Spinal cord (tissue), 10 donors: Measurements from ENCODE around the gene GFM1. TPM values are rescaled to one million over a fixed set of nuclear protein-coding genes. Genes with fewer than 3 reads are reported as not detected.

Experiments
- DNase-seq, 6 donors: peaks; one replicate each; pipeline versions ENCODE4 v3.0.0 to v3.0.0-alpha.2; 2013 to 2015; ENCODE audit warnings: low spot score in 6 of 6, low read depth in 4 of 6
- H3K27ac ChIP-seq: one replicate; pipeline ENCODE4 v1.5.1; 2013; ENCODE audit warnings: low read depth, low read length, control low read depth
- H3K27me3 ChIP-seq: one replicate; pipeline ENCODE4 v1.6.1; 2013; ENCODE audit warnings: low read length; ENCODE audit not compliant: control insufficient read depth, insufficient read depth
- H3K36me3 ChIP-seq: one replicate; pipeline ENCODE4 v1.6.1; 2013; ENCODE audit warnings: low read length; ENCODE audit not compliant: control insufficient read depth, insufficient read depth
- H3K4me1 ChIP-seq: one replicate; pipeline ENCODE4 v1.6.1; 2013; ENCODE audit warnings: low read length; ENCODE audit not compliant: control insufficient read depth, insufficient read depth
- H3K4me3 ChIP-seq: one replicate; pipeline ENCODE4 v1.5.1; 2013; ENCODE audit warnings: low read depth, low read length, control low read depth
- H3K9me3 ChIP-seq: one replicate; pipeline ENCODE4 v1.6.1; 2013; ENCODE audit warnings: low read length; ENCODE audit not compliant: control insufficient read depth, insufficient read depth
- WGBS: methylation state at CpG from one replicate; pipeline ENCODE4 v1.1.5; 2013; ENCODE audit warnings: missing lambda C conversion rate; ENCODE audit not compliant: insufficient coverage; 5-methylcytosine and 5-hydroxymethylcytosine counted together
- long read RNA-seq, 4 donors: transcript quantifications; one replicate each; lab custom pipeline, GENCODE V29; 2026
- polyA plus RNA-seq, 2 donors: library from polyadenylated mRNA; unstranded; fragments of 120-200 nt; gene quantifications; one replicate each; pipeline ENCODE4 v1.2.1, GENCODE V29; 2013; ENCODE audit not compliant: insufficient read length in 2 of 2
- total RNA-seq, 2 donors: library from RNA; depleted of rRNA in 1 of 2; stranded (reverse); fragments of 120-200 nt in 1 of 2; fragments of >200 nt in 1 of 2; gene quantifications; one replicate each; pipeline versions ENCODE4 v1.2.3 to v1.2.4, GENCODE V29; 2013 to 2014
- donor health status: healthy.

Gene GFM1
- total RNA-seq, result 10 to 100 TPM; 56.3 to 78.4 TPM
- 10 to 100 TPM; 42.4 to 42.7 TPM for polyA plus RNA-seq
- long read RNA-seq, donor 1, transcript GFM1-210 (18 exons, 3,721 nt), result major isoform, 7 of 34 reads
- long read RNA-seq, donor 1, partial matches to known transcripts, result 26 of 34 reads
- long read RNA-seq, donor 1, other reads (novel, unspliced or antisense), result 0 of 34 reads
- long read RNA-seq, donor 2, partial matches to known transcripts, result 0 of 4 reads
- long read RNA-seq, donor 2, other reads (novel, unspliced or antisense), result 0 of 4 reads
- long read RNA-seq, donor 3, partial matches to known transcripts, result 0 of 2 reads
- long read RNA-seq, donor 3, other reads (novel, unspliced or antisense), result 0 of 2 reads
- long read RNA-seq, donor 4, partial matches to known transcripts, result 433 of 1,295 reads
- long read RNA-seq, donor 4, other reads (novel, unspliced or antisense), result 861 of 1,295 reads

DNA sequence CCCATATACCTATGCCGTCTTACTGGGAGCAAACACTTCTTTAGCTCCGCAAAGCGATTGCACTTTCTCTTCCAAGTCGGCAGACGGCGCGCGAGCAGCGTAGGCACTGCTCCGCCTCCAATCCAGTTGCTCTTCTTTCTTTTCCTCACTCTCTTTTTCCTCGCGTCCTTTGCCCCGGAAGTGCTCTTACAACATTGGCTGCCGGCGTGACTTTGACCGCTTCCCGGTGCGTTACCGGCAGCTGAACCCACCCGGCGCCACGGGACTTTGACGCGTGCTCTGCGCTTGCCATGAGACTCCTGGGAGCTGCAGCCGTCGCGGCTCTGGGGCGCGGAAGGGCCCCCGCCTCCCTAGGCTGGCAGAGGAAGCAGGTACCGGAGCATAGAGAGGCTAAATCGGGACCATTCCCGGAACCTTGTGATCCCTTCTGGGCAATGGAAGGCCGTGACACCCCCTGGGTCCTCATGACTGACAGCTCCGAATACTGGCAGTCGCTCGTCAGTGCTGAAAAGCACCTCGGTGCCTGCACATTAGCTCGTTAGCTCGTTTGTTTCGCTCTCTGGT, at the start of gene GFM1:
Gene GFM1 (plus strand): TSS at position 183 of the 564 bp plus-strand sequence. CDS start 108 bp downstream, at position 291.
- H3K9me3 ChIP-seq, result no peaks in the 10 kb centered on the region
- H3K4me1 ChIP-seq, result no peaks in the 10 kb centered on the region
- peaks cover 3% of the 10 kb centered on the region for H3K36me3 ChIP-seq
- WGBS, result under 1% methylated on average over 42 of the region's 42 CpGs
- H3K27ac ChIP-seq, result peak within 1 kb of the TSS; percentile 83
- H3K27me3 ChIP-seq, result no peaks in the 10 kb centered on the region
- DNase-seq, result peak; percentile 91 to 99 (median 94)
- peak within 1 kb of the TSS; percentile 96 for H3K4me3 ChIP-seq

DNA sequence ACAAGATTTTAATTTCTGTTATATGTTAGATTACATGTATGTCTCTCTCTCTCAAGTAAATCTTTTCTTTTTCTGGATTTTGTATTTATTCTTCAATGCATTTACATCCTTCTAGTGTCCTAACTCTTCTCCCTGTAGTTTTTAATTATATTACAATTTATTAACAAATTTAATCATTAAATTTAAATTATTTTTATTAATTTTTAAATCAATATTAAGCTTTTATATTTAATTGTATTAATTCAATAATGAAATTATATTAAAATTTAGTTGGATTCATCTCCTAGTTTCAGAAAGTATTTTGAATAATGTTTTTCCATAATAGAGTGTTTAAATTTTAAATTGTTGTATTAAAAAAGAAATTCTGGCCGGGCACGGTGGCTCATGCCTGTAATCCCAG, 43.5 kb upstream of the GFM1 start:
- H3K4me1 ChIP-seq, result no peaks in the 10 kb centered on the region
- no peak overlapping the region for H3K4me3 ChIP-seq
- no peaks in the 10 kb centered on the region for H3K27me3 ChIP-seq
- DNase-seq, result no peak
- peaks cover 2% of the 10 kb centered on the region for H3K36me3 ChIP-seq
- H3K27ac ChIP-seq, result no peak overlapping the region
- no peaks in the 10 kb centered on the region for H3K9me3 ChIP-seq
- WGBS, result no CpG with 5 or more reads among the region's 2 CpGs

DNA sequence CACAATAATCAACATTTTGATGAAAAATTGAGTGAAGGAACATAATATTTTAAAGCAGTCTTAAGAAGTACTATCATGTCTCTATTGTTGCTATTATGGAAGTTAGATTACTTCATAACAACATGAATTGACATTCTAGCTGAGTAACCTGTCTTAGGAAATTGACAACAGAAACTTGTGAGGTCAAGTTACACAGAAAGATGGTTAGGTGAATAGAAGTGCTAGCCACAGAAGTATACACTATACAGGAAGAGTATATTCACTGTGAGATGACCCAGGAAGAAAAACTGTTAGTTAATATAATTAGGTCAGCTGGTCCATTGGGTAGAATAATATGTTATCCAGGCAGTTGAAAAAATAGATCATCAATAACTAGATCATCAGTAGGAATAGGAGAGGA, 42.1 kb upstream of the GFM1 start:
- H3K36me3 ChIP-seq, result peaks cover 2% of the 10 kb centered on the region
- H3K4me1 ChIP-seq, result no peaks in the 10 kb centered on the region
- no peak for DNase-seq
- H3K27ac ChIP-seq, result no peak overlapping the region
- no peaks in the 10 kb centered on the region for H3K27me3 ChIP-seq
- H3K4me3 ChIP-seq, result no peak overlapping the region
- H3K9me3 ChIP-seq, result no peaks in the 10 kb centered on the region

GRCh38 chr3:158617982-158618875, 26.1 kb upstream of the GFM1 start:
- Histone ChIP-seq H3K9me3 (no peaks in the 10 kb centered on the region), H3K36me3 (no peaks in the 10 kb centered on the region), H3K4me3 (no peak overlapping the region), H3K27ac (no peak overlapping the region), H3K27me3 (no peaks in the 10 kb centered on the region), H3K4me1 (no peaks in the 10 kb centered on the region)
- no CpG with 5 or more reads among the region's 1 CpG for WGBS
- DNase-seq, result no peak

DNA sequence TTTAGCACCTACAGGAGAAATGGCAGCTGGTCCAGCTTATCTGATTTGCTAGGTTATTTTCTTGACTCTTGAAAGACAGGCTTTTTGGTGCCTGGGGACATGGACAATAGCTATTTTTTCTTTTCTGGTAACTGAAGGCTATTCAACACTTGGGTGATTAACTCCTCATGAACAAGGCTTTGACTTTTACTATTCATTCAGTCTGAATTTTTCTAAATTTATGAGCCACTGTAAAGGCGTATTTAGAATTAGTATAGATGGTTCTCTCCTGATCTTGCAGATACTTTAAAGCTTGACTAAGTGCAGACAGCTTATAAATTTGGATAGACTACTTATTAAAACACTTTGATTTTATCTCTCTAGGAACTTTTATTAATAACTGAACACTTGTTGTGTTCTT, 18.4 kb upstream of the GFM1 start:
- H3K9me3 ChIP-seq, result no peaks in the 10 kb centered on the region
- no peak for DNase-seq
- no peaks in the 10 kb centered on the region for H3K4me1 ChIP-seq
- H3K27me3 ChIP-seq, result no peaks in the 10 kb centered on the region
- no peak overlapping the region for H3K27ac ChIP-seq
- H3K4me3 ChIP-seq, result no peak overlapping the region
- H3K36me3 ChIP-seq, result no peaks in the 10 kb centered on the region
- WGBS, result no CpG with 5 or more reads among the region's 1 CpG

DNA sequence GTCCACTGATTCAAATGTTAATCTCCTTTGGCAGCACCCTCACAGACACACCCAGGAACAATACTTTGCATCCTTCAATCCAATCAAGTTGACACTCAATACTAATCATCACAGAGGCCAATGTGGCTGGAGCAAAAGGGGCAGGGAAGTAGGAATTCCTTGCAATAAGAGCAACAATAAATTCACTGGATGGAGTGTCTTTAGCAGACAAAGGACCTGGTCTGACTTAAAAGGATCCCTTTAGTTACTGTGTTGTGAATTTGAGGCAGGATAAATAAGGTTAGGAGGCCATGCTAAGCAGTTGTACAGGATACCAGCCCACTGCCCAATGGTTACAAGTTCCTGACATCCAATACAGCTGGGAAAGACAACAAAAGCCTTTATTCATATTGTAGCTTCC, 12.3 kb upstream of the GFM1 start:
- H3K4me1 ChIP-seq, result no peaks in the 10 kb centered on the region
- DNase-seq, result no peak
- no peak overlapping the region for H3K27ac ChIP-seq
- H3K36me3 ChIP-seq, result no peaks in the 10 kb centered on the region
- H3K9me3 ChIP-seq, result no peaks in the 10 kb centered on the region
- no peaks in the 10 kb centered on the region for H3K27me3 ChIP-seq
- H3K4me3 ChIP-seq, result no peak overlapping the region

GRCh38 chr3:158640646-158641045, 3.7 kb upstream of the GFM1 start:
- no peaks in the 10 kb centered on the region for H3K36me3 ChIP-seq
- no peak for DNase-seq
- no peaks in the 10 kb centered on the region for H3K27me3 ChIP-seq
- H3K4me3 ChIP-seq, result no peak overlapping the region
- no peaks in the 10 kb centered on the region for H3K9me3 ChIP-seq
- no peak overlapping the region for H3K27ac ChIP-seq
- H3K4me1 ChIP-seq, result no peaks in the 10 kb centered on the region
- 87% methylated on average over 6 of the region's 7 CpGs for WGBS

DNA sequence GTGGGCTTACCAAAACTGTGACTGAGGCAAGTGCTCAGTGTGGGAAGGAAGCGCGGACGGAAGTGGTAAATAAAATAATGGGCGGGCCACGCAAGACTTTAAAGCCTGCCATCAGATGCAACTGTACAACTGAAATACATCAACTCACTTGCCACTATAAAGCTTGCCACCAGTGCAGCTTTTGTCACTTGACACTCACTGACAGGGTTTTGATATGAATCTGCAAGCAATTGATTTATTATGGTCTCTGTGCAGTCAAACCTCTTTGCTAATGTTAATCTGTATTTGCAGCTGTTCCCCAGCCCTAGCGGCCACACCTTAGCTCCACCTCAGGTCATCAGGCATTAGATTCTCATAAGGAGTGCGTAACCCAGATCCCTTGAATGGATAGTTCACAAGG, 2.3 kb upstream of the GFM1 start:
- Histone ChIP-seq H3K9me3 (no peaks in the 10 kb centered on the region), H3K27ac (no peak overlapping the region), H3K4me1 (no peaks in the 10 kb centered on the region), H3K4me3 (no peak overlapping the region), H3K27me3 (no peaks in the 10 kb centered on the region), H3K36me3 (no peaks in the 10 kb centered on the region)
- no peak for DNase-seq
- WGBS, result 100% methylated on average over 1 of the region's 7 CpGs

- Histone ChIP-seq H3K4me1 (no peaks in the 10 kb centered on the region), H3K4me3 (no peak overlapping the region), H3K27ac (no peak overlapping the region), H3K36me3 (no peaks in the 10 kb centered on the region), H3K27me3 (no peaks in the 10 kb centered on the region), H3K9me3 (no peaks in the 10 kb centered on the region)
- no peak for DNase-seq
- WGBS, result 100% methylated on average over 1 of the region's 6 CpGs
These were observed 1.7 kb upstream of the GFM1 start for GRCh38 chr3:158642474-158643210.
